ENCODE measurements around the gene SRP14.
A peak's percentile ranks its signal among the peaks of the same experiment; 100 is the strongest.

The SRP14 gene

DNA sequence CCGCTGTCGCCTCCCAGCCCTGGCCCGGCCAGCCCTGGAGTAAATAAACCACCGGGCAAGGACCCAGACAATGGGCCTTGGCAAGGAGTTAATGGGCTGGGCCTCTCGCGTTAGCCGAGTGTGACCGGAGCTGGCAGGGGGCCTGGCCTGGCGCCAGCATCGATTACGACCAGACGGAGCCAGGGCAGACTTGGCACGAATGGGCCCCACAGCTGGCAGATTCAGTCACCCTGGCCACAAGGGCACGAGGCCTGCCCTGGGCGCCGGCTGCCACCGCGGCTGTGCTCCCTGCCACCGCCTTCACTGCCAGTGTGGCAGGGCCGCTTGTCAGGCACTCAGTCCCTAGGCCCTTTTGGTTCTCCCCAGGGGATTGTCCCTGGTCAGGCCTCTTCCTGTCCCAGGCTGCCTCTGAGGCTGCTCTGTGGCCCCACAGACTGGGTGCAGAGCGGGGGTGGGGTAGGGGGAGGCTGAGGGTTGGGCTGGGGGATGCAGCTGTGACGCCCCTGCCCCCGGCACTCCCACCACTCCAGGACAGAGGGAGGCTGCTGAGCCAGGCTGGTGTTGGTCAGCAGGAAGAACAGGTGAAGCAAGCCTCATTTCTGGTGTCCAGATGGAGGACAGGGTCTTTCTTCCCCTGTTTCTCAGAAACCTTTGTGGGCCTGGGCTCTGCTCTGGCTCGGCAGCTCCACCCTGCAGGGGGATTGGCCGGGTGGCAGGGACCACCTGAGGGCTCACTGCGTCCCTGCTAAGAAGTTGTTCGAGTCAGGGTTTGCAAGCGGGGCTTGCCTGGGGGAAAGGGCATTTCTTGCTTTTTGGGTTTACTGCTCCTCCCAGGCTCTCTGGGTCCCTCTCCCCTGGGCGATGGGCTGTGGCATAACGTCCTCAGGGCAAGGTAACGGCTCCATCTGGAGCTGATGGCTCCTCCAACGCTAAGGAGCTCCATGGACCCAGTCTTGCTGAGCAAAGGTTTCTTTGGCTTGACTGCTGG is 30.5 kb upstream of the SRP14 start:
- DNase-seq (ENCODE audit: low read depth), result no peak
- H3K4me3 ChIP-seq (ENCODE audit: low read depth, low read length), result no peak overlapping the region

DNA sequence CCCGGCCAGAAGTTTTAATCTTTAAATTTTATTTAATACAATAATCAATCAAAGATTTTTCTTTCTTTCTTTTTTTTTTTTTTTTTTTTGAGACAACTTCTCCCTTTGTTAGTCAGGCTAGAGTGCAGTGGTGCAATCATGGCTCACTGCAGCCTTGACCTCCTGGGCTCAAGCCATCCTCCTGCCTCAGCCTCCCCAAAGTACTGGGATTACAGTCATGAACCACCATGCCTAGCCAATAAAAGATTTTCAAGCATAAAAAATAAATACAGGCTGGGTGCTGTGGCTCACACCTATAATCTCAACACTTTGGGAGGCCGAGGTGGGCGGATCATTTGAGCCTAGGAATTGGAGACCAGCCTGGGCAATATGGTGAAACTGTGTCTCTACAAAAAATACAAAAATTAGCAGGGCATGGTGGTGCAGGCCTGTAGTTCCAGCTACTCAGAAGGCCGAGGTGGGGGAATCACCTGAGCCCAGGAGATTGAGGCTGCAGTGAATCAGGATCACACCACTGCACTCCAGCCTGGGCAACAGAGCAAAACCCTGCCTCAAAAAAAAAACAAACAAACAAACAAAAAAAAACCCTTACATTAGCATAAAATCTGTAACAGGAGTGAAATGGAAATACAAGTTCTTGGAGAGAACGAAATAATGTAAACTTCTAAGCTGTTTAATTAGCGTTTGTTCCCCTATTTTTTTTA is 29.1 kb upstream of the SRP14 start:
- DNase-seq (ENCODE audit: low read depth), result no peak
- no peak overlapping the region for H3K4me3 ChIP-seq (ENCODE audit: low read depth, low read length)

DNA sequence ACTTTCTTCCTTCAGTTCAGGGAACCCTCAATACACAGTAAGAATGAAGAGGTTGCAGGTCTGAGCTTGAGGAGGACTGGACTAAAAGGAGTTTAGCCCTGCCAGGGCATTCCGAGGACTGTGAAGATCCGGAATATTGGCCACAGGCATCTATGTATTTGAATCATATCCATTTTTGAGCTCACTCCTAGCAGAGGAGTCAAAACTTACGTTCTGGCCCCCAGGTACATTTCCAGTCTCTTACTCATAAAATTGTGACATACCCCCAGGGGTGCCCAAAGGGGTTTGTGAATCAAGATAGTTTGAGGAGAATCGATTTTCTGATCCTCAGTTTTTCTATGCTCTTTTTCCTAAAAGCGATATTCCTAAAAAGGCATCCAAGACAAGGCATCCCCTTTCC is 27.6 kb upstream of the SRP14 start:
- no peak overlapping the region for H3K4me3 ChIP-seq (ENCODE audit: low read depth, low read length)
- DNase-seq (ENCODE audit: low read depth), result no peak

DNA sequence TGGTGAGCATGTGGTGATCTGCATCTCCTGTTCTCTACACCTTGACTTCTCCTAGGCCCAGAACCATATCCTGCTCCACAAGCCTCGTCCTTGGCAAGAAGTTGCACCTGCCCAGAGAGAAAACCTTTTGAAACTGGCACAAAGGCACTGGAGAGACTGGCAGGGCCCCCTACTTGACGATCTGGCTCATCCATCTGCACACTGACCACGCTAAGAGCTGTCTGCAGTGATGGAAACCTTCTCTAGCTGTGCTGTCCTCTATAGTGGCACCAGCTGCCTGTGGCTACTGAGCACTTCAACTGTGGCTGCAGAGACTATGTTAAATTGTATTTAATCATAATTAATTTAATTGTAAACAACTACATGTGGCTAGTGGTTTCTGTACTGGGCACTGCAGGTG is 26.2 kb upstream of the SRP14 start:
- no peak for DNase-seq (ENCODE audit: low read depth)
- H3K4me3 ChIP-seq (ENCODE audit: low read depth, low read length), result no peak overlapping the region

DNA sequence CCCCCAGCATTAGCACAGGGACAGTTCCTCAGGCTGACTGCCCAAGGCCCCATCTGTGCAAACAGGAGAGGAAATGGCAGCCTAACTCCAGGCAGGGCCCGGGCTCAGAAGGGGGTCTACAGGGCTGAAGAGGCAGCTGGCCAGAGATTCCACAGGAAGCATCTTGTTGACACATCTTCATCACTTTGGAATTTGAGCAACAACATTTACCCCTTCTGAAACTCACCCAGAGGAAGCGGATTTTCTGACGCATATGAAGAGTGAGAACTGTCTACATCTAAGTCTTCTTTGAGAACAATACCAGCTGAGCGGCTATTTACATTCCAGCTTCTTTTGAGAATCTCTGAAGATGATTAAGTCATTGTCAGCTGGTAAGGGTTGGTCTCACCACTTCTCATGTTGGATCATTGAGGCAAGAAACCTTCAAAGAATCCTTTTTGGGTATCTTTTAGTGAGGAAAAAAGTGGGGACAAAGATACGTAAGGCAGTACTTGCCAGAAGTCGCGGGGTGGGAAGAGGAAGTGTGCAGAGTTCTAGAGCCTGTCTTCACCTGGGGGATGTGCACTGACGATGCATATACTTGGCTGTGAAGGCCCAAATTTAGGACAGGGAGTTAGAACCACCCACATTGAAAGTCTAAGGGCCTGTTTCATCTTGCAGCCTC is 25.4 kb upstream of the SRP14 start:
- H3K4me3 ChIP-seq (ENCODE audit: low read depth, low read length), result no peak overlapping the region
- peak; percentile 80 for DNase-seq (ENCODE audit: low read depth)

DNA sequence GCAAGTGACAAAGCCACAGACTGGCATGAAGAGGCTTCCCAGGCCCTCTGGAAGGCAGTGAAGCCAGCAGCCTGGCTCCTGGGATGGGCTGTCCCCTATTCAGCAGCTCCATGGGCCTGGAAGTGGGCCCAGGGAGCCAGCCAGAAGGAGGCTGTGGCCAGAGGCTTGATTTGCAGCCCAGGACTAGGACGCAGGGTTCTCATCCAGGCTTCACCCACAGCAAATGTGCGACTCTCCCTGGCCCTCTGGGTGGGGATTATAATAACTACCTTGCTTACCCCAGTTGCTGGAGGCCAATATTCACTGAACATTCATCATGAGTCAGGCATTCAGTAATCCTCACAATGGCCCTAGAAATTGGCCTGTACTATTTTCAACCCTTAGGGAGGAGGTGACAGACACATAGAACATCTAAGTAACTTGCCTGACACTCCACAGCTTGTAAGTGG is 24.6 kb upstream of the SRP14 start:
- peak; percentile 36 for DNase-seq (ENCODE audit: low read depth)
- no peak overlapping the region for H3K4me3 ChIP-seq (ENCODE audit: low read depth, low read length)

DNA sequence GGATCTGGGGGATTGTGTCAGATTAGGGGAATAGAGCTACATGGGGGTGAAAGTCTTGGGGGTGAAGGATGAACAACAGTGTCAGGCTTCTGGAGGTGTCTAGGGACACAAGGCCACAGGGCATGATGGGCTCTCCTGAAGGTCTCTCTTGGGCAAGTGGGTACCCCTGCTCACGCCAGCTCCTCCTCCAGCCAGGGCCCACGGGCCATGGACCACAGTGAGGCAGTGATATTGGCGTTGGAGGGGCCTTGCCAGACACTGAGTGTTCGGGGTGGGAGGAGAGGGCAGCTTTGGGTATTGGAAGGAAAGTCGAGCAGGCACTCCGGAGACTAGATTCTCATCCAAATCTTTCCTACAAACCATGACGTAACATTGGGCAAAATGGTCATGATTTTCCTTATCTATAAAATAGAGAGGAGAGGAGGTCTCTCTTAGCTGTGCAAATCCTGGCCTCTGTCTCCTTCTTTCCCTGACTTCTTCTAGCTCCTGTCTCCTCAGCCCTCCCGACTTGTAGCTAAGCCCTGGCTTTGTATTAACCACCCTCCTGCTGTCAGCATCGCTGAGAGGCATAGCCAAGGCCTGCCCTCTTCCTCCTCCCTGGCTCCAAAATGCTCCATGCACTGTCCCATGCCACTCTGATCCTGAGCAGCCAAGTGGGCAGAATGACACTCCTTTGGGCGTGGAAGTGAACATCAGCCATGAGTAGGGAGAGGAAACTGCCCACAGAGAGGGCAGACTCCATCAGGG is 24.0 kb upstream of the SRP14 start:
- no peak for DNase-seq (ENCODE audit: low read depth)
- H3K4me3 ChIP-seq (ENCODE audit: low read depth, low read length), result no peak overlapping the region

DNA sequence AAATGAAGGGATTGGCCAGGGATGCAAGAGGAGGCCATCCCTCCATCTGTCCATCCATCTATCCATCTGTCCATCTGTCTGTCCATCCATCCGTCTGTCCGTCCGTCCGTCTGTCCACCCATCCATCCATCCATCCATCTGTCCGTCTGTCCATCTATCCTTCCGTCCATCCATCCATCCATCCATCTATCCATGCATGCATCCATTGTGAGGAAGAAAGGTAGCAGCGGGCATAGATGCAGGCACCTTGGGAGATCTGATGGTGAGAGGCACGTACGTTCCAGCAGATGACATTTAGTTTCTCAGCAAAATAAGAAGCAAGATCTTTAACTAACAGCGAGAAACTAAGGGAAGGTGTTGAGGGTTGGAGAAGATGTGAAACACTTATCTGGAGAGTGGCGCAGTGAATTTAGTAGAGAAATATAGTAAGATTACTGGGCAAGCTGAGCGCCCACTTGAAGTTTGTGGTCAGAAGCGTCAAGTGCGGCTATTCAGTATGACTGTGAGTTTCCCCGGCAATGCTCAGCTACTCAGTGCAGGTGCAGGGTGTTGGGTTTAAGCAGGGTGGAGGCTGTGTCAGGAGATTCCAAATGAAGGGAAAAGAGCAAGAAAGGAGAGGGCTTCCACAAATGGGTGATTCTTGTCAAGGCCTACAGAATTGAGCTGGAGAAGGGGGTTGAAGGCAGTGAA is 22.4 kb upstream of the SRP14 start:
- no peak for DNase-seq (ENCODE audit: low read depth)

DNA sequence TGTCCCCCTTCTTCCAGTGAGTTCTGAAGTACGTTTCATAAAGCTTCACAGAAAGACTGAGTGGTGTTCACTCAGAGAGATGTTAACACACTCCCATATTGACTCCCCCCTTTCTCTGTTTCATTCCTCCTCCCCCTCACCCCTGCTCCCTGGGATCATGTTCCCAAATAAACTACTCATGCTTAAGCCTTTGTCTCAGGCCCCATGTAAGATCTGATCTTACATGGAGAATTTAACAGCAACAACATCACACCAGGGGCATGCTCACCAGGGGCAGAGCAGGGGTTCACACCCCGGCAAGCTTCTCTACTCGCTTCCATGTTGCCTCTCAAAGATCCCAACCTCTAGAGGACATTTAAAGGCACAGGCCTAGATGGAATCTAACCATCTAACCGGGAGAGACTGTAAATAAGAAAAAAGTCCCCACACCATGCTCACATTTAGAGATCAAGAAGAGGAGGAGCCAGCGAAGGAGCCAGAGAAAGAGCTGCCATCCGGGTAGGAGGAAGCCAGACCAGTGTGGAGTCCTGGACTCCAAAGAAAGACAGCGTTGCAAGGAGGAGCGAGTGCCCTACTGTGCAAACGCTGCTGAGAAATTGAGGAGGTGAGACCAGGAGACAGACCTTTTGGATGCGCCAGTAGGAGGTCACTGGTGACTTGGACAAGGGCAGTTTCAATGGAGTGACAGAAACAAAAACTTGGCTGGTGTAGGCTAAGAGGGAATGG is 21.4 kb upstream of the SRP14 start:
- H3K4me3 ChIP-seq (ENCODE audit: low read depth, low read length), result no peak overlapping the region
- DNase-seq (ENCODE audit: low read depth), result no peak

More for the DNA sequence above, 22.4 kb upstream of the SRP14 start:
- H3K4me3 ChIP-seq (ENCODE audit: low read depth, low read length), result no peak overlapping the region

DNA sequence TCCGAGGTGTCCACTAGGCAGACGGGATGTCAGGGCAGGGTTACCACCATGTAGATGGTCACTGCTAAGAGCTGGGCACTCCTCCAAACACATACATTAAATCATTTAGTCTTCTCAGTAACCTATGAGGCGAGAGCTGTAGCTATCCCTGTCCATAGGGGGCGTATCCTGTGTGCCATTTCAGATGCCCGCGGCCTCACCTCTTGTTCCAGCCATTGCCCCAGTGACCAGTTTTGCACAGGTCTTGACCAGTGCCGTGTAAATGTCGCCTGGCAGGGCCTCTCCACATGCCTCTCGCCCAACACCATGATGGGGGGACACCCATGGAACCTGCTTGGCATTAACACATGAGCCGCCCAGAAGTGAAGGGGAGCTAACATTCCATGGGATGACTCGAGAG is 20.8 kb upstream of the SRP14 start:
- no peak overlapping the region for H3K4me3 ChIP-seq (ENCODE audit: low read depth, low read length)
- DNase-seq (ENCODE audit: low read depth), result no peak

DNA sequence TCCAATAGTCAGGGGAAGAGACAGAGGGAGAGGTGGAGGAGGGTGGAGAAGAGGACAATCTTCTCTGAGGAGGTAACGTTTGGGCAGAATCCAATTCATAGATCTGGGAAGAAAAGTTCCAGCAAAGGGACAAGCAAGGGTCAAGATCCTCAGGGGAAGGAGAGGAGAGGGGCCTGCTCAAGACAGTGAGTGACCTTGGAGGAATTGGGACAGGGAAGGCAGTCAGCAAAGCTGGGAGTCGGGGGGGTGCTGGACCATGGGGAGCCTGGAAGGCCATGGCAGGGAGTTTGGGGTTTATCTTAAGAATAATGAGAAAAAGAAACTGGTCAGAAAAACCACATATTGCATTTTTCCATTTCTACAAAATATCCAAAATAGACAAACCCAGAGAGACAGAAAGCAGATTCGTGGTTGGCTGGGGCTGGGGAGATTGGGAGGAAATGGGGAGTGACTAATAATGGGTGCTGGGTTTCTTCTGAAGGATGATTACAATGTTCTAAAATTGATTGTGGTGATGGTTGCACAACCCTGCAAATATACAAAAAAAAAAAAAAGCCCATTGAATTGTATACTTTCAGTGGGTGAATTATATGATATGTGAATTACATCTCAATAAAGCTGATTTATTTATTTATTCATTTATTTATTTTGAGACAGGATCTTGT is 19.6 kb upstream of the SRP14 start:
- peak; percentile 45 for DNase-seq (ENCODE audit: low read depth)
- H3K4me3 ChIP-seq (ENCODE audit: low read depth, low read length), result no peak overlapping the region

DNA sequence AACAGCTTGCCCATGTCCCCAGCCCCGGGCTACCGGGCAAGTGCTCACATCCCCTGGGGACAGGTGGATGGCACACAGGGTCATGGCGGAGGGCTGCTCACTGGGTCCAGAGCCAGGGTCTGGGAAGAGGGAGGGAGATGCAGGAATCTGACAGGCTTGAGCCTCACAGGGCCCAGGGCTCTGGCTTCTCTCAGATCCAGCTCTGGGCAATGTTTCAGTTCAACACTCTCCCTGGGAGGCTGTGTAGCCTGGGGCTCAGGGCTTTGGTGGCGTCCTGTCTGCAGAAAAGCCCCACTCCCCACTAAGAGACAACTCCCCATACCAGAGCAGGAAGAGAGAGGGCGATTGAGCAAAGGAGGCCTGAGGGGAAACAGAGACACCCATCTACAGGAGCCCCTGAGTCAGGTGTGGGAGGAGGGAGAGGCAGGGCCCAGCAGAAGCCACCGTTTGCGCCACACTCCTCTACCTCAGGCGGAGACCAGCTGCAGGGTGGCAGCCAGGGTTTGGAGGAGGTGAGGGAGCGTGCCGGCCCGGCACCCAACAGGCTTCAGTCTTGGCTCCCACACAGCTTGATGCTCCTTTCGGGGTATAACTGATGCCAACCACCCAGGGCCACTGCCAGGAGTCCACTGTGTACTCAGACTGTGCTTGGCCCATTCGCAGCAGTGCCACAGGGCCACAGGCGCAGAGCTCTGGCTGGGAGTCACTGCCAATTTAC is 16.8 kb upstream of the SRP14 start:
- no peak for DNase-seq (ENCODE audit: low read depth)
- H3K4me3 ChIP-seq (ENCODE audit: low read depth, low read length), result no peak overlapping the region

DNA sequence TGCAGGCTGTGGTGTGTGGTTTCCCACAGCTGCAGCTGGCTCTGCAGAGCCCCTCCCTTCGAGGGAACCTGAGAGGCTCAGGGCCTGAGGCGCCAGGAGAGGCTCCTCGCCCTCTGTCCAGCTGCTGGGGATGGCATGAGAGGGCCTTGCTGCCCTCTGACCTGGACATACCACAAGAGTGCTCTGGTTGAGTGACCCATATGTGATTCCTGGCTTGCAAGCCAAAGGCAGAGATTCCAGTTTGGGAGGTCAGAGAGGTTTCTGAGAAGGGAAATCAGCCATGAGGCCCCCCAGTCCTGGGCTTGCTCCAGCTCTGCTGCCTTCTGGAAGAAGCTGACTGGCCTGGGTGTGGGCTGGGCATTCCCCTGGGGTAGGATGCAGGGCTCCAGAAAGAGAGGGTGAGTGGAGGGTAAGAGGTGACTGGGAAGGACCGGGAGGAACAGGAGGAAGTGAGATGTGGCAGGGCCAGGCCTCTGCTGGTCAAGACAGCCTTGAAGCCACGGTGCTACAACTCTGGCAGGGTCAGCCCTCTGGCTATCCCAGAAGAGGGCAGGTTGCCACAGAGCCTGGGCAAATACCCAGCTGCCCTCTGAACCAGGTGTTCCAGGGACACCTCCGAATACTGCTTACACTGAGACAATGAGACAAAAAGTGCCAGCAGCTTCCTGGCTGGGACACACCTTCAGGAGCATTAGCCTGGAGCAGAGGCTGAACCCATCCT is 16.0 kb upstream of the SRP14 start:
- peak; percentile 68 for DNase-seq (ENCODE audit: low read depth)
- H3K4me3 ChIP-seq (ENCODE audit: low read depth, low read length), result no peak overlapping the region

DNA sequence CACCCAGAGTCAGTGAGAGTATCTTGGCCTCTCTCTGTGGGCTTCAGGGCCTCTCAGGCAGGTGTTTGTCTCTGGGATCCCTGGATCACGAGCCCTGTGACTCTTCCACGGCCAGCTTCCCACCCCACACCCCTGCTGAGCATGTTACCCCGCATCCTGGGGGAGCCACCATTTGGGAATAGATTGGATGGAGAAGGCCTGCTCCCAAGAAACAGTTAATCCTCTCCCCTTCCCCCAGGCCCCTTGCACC is 15.5 kb upstream of the SRP14 start:
- H3K4me3 ChIP-seq (ENCODE audit: low read depth, low read length), result no peak overlapping the region
- no peak for DNase-seq (ENCODE audit: low read depth)

DNA sequence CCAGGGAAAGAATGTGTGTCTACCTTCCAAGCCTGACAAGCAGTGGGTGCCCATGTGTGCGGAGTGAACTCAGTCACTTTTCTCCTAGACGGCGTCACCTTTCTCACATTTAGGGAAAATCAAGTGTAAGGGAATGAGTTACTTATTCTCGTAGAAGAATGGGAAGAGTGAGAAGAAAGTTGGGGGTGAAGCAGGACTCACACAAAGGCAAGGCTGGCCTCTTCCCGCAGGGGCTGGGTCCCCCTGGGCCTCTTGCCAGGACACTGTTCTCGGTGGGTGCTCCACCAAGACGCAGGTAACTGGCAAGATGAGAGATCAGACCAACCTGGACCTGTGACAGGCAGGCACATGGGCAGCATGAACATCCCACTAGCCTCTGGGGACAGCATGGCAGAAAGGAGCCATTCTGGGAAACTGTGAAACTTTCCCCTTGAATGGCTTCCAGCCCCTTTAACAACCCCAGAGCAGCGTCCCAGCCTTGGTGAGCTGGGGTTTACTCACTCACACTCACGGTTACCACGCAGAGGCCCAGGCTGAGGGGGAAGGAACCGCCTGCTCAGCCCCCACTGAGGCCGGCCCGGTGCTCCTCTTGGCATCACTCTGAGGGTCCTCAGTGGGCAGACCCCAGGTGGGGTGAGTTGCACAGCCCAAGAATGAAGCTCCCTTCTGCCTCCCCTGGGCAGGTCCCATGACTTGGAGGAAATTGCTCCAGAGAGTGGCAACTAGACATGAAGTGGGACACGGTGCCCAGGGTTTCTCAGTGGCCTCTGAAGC is 15.0 kb upstream of the SRP14 start:
- DNase-seq (ENCODE audit: low read depth), result no peak
- no peak overlapping the region for H3K4me3 ChIP-seq (ENCODE audit: low read depth, low read length)

All from skeletal muscle cell (primary cell).